Measurements from ENCODE around the gene CHAD.

- no peak for TF ChIP-seq CTCF (IDR thresholded peaks at IDR 0.05)
- TF ChIP-seq POLR2AphosphoS5 (IDR thresholded peaks at IDR 0.05), result no peak
Measured at GRCh38 chr17:50466371-50467113, 2.1 kb downstream of the CHAD start.

Measured in prostate gland (tissue), 2 donors.